OCI-LY1 (cell line): ENCODE data around the gene TM4SF1.

Experiments used
- EZH2 ChIP-seq: fragments of 200-600 bp; sonication (generic), shearing (Covaris generic); IDR thresholded peaks from 2 replicates; pipeline ENCODE4 v1.8.0; 2017; ENCODE audit warnings: borderline replicate concordance, mixed run types, mild to moderate bottlenecking, antibody characterized with exemption, low read length, moderate library complexity, mixed read lengths
- TF ChIP-seq, protein P1 (sequence below): fragments of 200-600 bp; sonication (generic), shearing (Covaris generic); IDR thresholded peaks from 2 replicates; pipeline ENCODE4 v1.5.1; 2017; ENCODE audit warnings: mild to moderate bottlenecking, antibody characterized with exemption, low read length, moderate library complexity, mixed read lengths

DNA sequence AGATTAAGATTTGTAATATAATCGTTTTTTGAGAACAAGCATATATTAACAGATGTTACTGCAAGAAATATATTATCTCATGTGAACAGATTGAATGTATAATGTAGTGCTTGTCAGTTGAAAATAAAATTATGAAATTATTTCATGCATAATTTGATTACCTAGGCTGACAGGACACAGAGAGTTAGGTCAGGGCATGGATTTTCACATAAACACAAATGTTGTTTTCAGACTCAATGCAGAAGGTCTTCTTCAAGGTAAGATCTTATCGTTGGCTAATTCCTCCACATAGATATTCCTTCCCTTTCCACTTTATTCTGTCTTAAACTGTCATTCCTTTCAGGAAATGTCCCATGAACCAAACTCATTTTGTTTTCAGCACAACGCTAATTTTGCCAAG is 20.1 kb upstream of the TM4SF1 start:
- TF ChIP-seq EZH2 = no peak
- TF ChIP-seq, protein P1, sequence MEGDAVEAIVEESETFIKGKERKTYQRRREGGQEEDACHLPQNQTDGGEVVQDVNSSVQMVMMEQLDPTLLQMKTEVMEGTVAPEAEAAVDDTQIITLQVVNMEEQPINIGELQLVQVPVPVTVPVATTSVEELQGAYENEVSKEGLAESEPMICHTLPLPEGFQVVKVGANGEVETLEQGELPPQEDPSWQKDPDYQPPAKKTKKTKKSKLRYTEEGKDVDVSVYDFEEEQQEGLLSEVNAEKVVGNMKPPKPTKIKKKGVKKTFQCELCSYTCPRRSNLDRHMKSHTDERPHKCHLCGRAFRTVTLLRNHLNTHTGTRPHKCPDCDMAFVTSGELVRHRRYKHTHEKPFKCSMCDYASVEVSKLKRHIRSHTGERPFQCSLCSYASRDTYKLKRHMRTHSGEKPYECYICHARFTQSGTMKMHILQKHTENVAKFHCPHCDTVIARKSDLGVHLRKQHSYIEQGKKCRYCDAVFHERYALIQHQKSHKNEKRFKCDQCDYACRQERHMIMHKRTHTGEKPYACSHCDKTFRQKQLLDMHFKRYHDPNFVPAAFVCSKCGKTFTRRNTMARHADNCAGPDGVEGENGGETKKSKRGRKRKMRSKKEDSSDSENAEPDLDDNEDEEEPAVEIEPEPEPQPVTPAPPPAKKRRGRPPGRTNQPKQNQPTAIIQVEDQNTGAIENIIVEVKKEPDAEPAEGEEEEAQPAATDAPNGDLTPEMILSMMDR = no peak
